AG04450 (cell line): Measurements from ENCODE around the gene TFF2. TPM values are rescaled to one million over a fixed set of nuclear protein-coding genes. Genes with fewer than 3 reads are reported as not detected.

ENCODE experiments used
- CTCF ChIA-PET: fragments of 300-600, 350-600 bp; formaldehyde crosslinking; extraction: SDS; loops from one replicate; lab custom pipeline; 2022; ENCODE audit warnings: antibody characterized with exemption, inconsistent platforms; lab: Charles Lee
- POLR2A ChIA-PET: fragments of 350-600 bp; formaldehyde crosslinking; extraction: SDS; loops from one replicate; lab custom pipeline; 2021; ENCODE audit warnings: antibody characterized with exemption, inconsistent platforms; lab: Yijun Ruan, JAX
- DNase-seq: peaks from one replicate; pipeline ENCODE4 v3.0.0-alpha.2; 2011; ENCODE audit warnings: low read depth, low spot score
- H3K27ac ChIP-seq: one replicate; pipeline ENCODE4 v1.5.1; 2012; ENCODE audit warnings: low read depth, low read length, control low read depth
- H3K27me3 ChIP-seq: one replicate; pipeline ENCODE4 v1.6.0; 2012; ENCODE audit warnings: low read length; ENCODE audit not compliant: control insufficient read depth, insufficient read depth
- H3K4me3 ChIP-seq: 2 replicates; pipeline ENCODE4 v1.5.1; 2011; ENCODE audit warnings: mild to moderate bottlenecking, low read depth, low read length, control low read depth
- H3K9me3 ChIP-seq: 2 replicates; pipeline ENCODE4 v1.5.1; 2012; ENCODE audit warnings: low read length; ENCODE audit not compliant: control insufficient read depth, insufficient read depth
- CTCF ChIP-seq: IDR thresholded peaks from 2 replicates; pipeline ENCODE4 v1.5.1; 2011; ENCODE audit warnings: low read depth, low read length, control low read depth, inconsistent platforms
- polyA minus RNA-seq: library from RNA; depleted of rRNA, polyadenylated mRNA; stranded (reverse); fragments of >200 nt; gene quantifications from 2 replicates; pipeline ENCODE4 v1.2.3, GENCODE V29; 2011; rRNA and poly(A)+ RNA removed
- polyA plus RNA-seq: library from polyadenylated mRNA; depleted of rRNA; stranded (reverse); fragments of >200 nt; gene quantifications from 2 replicates; pipeline ENCODE4 v1.2.3, GENCODE V29; 2011; rRNA removed

TFF2 gene
- not detected in 2 replicates for polyA plus RNA-seq
- polyA minus RNA-seq: not detected in 2 replicates

GRCh38 chr21:42350927-42351426 lies at the start of gene TFF2:
TFF2 (minus strand) TSS chr21:42350994; CDS start chr21:42350957, 37 bp downstream.
- no peak for TF ChIP-seq CTCF
- no peak for DNase-seq
- ChIA-PET CTCF (no interaction called here), POLR2A (no interaction called here)
- H3K27me3 ChIP-seq: no peaks in the 10 kb centered on the region
- peaks cover 5% of the 10 kb centered on the region; the same call in 1 of the 2 replicates for H3K9me3 ChIP-seq
- H3K4me3 ChIP-seq: no peak within 1 kb of the TSS
- H3K27ac ChIP-seq: no peak within 1 kb of the TSS

GRCh38 chr21:42400525-42400924 lies 49.7 kb upstream of the TFF2 start:
- no peaks in the 10 kb centered on the region; the same call in 1 of the 2 replicates for H3K9me3 ChIP-seq
- H3K27ac ChIP-seq: no peak overlapping the region
- ChIA-PET POLR2A (no interaction called here), CTCF (interaction anchor here (1.4 kb wide), 1 partner anchor 19 kb away, joined by 3 read pairs; no protein-coding TSS in a partner anchor)
- TF ChIP-seq CTCF: no peak
- H3K27me3 ChIP-seq: no peaks in the 10 kb centered on the region
- DNase-seq: no peak
- no peak overlapping the region for H3K4me3 ChIP-seq

- no peaks in the 10 kb centered on the region for H3K9me3 ChIP-seq
- ChIA-PET POLR2A (no interaction called here), CTCF (no interaction called here)
- peaks cover 3% of the 10 kb centered on the region for H3K27me3 ChIP-seq
- DNase-seq: no peak
- no peak for TF ChIP-seq CTCF
- no peak overlapping the region for H3K4me3 ChIP-seq
- H3K27ac ChIP-seq: no peak overlapping the region
Measured at GRCh38 chr21:42398436-42399028, 47.7 kb upstream of the TFF2 start.

- no peak overlapping the region for H3K27ac ChIP-seq
- no peak overlapping the region for H3K4me3 ChIP-seq
- H3K27me3 ChIP-seq: peaks cover 3% of the 10 kb centered on the region
- H3K9me3 ChIP-seq: no peaks in the 10 kb centered on the region; the same call in 1 of the 2 replicates
- no peak for DNase-seq
- TF ChIP-seq CTCF: no peak
- CTCF ChIA-PET: no interaction called here
- POLR2A ChIA-PET: no interaction called here
Measured at GRCh38 chr21:42397746-42398394, 47.1 kb upstream of the TFF2 start.
